Dedifferentiated amniotic fluid mesenchymal stem cell (primary cell): Measurements from ENCODE around the gene GPR146.
A peak's percentile ranks its signal among the peaks of the same experiment; 100 is the strongest.

Experiments
- DNase-seq: peaks from one replicate; pipeline ENCODE4 v3.0.0-alpha.2; 2016; ENCODE audit errors: extremely low spot score

Gene GPR146

DNA sequence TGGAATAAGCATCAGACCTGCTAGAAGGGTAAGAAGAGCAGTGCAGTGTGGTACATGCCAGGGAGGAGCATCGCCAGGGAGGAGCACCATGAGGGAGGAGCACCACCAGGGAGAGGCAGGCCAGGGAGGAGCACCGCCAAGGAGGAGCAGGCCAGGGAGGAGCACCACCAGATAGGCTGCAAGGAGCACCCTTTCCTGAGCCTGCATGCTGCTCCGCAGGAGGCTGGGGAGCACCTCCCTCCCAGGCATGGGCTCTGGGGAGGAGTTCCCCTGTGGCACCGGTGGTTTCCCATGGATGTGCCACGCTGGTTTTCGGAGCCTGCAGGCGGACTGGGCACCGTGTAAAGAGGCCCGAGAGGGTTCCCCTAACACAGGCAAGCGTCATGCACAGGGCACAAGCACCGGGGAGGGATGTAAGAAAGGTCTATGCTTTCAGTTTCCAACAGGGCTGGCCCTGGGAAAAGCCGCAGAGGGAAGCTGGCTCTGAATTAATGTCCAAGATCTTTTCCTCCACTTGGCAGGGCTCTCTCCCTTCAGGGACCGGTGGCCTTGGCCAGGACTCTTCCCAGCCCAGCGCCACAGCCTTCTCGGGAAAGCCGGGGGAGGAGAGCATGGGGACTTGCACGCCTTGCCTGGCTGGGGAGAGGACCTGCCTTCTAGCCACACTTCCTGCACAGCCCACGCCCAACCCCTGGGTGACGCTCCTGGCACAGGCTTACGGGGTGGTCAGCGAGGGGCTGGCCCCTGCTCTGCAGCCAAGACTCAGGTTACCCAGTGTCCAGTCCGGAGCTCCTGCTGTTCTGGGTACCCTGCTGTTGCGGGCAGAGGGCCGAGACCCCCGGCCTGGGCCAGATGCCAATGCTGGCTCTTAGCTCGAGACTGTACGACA lies 32.1 kb downstream of the GPR146 start:
- no peak for DNase-seq

DNA sequence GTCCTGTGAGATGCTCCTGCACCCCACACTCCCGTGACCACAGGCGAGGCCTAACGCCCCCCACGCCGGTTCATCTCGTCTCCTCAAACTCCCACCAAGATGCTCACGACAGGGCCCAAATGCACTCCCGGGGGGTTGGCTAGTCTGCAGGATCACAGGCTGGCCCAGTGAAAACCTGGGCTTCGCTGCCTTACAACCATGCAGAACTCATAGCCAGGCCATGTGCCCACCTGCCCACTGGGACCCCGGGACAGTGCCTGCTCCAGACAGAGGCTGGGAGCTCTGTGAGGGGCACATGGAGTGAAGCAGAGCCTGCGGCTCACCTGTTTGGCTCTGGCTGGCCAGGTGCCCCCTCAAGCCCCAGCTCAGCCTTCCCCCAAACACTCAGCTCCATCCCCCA lies 34.2 kb downstream of the GPR146 start:
- DNase-seq: no peak

DNA sequence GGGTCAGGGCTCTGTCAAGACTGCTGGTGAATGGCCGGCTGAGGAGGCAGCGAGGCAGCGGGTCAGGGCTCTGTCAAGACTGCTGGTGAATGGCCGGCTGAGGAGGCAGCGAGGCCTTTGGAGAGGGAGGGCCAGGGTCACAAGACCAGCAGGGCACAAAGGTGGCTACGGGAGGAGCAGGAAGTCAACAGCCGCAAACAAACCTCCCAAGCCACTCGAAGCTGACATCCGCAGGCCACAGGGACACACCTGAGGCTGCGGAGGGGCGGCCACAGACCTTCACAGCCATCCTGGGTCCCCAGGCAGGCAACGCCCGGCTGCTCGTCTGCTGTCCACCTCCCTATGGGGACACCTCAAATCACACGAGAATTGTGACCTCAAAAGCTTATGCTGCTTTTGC lies 34.6 kb downstream of the GPR146 start:
- DNase-seq: no peak

DNA sequence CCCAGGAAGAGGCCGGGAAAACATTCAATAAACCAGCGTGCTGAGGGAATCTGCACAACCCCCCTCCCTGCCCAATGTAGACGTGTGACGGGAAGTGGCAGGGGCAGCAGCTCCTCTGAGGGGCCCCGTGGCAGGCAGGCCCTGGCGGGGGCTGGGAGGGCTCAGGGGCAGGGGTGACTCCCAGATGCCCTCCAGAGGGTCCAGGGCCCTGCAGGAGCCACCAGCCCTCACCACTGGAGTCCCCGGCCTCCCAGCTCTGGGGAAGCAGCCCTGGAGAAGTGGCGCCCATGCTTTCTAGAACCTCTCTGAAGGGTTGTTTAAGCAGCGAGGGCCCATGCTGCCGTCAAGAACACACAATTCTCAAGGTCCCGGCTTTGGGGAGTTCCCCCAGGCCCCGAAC lies 35.2 kb downstream of the GPR146 start:
- no peak for DNase-seq

DNA sequence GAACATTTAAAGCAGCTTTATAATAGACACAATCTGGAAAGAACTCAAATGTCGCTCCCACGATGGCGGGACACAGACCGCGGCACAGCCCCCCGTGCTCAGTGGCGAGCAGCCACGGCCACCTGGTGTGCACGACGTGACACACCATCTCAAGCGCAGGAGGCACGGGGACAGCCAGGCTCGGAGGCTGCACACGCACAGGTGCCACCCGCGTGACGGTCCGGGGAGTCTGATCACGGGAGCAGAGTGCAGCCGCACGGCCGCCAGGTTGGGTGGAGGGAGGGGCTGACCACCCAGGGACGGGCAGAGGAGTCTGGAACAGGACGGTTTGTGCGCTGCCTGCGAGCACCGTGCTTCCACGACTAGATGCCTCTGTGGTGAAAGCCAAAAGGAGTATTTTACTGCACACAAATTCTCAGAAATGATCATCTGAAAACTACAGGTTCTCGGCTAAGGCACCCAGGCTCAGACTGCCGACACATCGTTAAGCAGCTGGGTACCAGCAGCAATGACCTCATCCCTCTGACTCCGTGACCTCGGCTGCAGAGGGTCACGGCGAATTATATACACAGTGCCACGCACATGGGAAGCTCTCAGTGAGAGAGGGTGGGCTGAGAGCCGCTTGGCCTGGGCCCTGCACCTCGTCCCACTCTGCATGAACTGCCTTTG lies 36.0 kb downstream of the GPR146 start:
- DNase-seq: no peak

DNA sequence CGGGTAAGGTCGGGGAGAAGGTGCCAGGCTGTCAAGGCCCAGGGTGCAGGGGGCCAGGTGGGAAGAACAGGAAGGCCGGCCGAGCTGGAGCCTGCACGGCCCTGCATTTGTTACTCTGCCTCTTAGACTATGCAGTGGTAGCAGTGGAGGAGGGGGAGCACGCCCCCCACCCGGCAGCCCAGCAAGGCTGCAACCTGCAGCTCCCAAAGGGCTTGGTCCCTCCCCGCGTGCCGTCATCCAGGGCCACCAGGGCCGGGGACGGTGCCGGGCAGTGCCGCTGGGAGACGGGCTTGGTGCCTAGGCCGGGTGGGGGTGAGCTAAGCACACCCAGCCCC lies 36.5 kb downstream of the GPR146 start:
- no peak for DNase-seq

DNA sequence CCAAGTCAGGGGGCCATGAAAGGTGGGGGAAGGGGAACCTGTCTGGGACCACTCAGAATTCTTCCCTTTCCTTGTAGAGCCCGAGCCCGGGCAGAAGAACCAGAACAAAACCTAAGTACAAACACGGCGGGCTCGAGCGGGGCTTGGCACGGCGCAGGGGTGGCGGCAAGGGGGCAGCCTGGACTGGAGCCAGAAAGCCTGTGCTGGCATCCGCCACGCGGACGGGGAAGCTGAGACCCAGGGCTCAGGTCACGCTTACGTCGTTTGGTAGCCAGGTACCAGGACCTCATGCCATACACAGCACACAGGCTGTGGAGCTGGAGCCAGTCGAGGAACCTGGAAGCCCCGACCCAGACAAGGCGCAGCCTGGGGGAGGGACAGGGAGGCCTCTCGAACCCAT lies 37.0 kb downstream of the GPR146 start:
- no peak for DNase-seq

DNA sequence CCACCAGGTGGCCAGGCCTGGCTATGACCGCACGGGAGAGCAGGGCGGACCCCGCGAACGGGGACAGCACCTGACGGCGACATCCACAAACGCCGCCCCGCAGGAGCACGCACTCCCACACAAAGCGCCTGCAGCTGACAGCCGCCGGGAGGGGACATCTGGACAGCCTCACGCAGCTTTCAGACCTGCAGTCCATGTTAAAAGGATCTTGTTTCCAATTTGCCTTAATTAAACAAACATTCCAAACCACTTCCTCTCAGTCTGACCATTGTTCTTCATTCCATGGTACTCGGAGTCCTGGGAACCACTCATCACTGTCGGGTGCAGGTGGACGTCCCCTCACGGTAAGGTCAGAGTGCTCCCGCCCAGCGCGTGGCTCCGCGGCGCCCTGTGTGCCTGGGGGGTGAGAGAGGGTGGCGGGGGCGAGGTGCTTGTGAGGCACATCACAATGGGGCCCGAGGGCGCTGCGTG lies 37.6 kb downstream of the GPR146 start:
- no peak for DNase-seq

DNA sequence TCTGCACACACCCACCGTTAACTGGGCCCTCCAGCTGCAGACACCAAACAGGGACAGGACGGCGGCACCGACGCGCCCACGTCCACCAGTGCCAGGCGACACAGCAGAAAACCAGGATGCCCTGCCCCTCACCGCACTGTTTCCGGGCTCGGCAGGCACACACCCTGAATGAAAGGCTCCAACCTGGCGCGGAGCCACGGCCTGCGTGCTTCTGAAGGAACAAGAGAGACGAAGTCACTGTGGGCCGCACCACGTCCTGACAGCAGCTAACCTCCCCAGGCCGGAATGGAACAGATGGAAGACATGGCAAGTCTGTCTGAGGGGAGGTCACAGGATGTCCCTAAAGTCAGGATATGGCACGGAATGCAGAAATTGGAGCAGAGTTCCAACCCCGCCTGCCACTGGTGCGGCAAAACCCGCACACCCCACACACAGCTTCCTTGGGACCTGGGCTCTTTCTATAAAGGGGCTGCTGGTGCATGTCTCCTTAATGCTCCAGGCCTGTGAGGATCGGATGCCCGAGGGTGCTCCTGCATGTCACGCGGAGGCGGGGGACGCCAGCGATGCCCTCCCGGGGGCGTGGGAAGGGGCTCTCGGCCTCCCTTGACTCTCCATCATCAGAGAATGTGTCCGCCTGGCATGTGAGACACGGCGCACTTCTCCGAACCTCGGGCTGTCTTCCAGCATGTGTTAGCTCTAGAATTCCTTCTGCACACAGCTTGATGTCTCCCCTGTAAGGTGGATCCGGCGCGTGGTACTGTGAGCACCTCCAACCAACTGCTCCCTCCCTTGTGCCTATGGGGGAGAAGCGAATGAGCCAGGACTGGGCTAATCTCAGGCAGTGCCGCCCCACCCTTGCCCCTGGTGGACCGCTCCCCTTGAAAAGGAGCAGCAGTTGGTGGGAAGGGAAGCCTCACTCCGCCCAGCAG lies 39.6 kb downstream of the GPR146 start:
- no peak for DNase-seq

DNA sequence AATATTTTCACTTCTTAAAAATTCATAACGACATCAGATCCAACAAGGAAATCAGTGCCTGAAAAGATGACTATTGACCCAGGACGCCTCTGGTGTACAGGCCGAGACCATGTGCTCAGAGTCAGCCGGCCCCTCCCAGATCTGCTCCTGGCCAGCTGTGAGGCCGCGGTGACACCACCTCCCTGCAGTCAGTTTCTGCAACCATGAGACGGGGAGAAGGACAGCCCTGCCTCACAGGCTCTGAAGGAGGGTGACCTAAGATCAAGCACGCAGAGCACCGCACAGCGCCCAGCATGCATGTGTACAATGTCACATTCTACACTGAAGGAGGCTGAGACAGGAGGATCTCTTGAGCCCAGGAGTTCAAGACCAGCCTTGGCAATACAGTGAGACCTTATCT lies 40.9 kb downstream of the GPR146 start:
- no peak for DNase-seq

DNA sequence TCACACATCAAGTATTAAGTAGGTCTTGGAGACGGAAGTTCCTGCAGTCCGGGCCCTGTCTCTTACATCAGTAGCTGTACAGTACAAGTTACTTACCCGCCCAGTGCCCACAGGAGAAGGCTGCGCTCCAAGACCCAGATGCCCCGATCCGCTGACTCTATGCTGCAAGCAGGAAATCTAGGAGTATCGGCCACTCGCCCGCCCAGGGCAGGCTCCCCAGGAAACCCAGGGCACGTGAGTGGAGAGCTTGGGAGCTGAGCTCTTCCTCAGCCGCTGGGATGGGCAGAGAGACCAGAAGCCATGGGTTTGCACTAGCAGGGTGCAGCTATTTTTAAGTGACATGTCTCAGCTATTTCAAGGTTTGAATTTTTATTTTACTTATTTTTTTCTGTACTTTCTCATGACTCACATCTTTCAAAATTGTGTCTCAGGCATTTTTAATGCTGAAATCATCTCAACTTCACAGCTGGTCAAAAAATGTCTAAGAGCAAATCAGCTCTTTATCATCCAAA lies 41.6 kb downstream of the GPR146 start:
- no peak for DNase-seq

DNA sequence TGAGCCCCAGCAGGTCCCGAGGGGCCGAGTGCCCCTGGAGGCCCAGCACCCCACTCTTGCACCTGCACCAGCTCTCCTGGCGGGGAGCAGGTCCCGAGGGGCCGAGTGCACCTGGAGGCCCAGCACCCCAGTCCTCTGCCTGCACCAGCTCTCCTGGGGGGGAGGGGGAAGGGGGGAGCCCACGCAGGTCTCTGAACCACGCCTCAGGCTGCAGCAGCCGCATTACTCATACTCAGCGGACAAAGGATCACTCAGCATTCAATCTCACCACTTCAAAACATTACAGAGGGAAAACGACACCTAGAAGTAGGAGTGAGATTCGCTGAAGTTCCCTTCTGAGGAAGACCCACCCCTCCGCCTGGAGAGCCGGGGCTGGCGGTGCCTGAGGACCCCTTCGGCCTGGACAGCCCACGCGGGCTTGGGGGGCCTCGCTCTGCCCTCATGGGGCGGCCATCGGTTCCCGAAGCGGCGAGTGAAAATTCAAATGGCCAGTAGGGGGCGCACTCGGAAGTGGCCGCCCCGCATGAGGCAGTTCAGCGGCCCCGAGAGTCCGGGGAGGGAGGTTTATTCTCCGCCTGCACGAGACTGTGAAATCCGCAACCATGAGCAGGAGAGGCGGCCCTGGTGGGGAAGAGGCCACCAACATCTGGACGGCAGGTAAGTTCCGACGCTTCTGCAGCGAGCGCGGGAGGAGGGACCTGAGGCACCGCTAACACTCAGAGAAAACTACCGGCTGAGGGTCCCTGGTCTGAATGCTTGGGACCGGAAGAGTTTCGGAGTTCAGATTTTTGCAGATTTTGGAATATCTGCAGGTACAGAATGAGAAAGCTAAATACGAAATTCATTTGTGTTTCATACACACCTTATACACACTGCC lies 42.5 kb downstream of the GPR146 start:
- DNase-seq: peak; percentile 48

DNA sequence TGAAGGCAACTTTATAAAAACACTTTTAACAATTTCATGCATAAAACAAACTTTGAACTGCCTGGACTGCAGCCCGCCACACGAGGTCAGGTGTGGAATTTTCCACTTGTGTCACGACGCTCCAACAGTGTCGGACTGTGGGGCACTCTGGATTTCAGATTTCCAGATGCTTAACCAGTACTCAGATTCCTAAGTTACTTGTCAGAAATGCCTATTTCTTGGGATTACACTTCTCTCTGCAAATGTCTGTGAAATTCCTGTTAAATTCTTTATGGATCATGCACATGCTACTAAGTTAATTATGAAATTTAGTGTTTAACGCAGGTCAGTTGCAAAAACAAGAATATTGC lies 43.1 kb downstream of the GPR146 start:
- DNase-seq: peak; percentile 36

DNA sequence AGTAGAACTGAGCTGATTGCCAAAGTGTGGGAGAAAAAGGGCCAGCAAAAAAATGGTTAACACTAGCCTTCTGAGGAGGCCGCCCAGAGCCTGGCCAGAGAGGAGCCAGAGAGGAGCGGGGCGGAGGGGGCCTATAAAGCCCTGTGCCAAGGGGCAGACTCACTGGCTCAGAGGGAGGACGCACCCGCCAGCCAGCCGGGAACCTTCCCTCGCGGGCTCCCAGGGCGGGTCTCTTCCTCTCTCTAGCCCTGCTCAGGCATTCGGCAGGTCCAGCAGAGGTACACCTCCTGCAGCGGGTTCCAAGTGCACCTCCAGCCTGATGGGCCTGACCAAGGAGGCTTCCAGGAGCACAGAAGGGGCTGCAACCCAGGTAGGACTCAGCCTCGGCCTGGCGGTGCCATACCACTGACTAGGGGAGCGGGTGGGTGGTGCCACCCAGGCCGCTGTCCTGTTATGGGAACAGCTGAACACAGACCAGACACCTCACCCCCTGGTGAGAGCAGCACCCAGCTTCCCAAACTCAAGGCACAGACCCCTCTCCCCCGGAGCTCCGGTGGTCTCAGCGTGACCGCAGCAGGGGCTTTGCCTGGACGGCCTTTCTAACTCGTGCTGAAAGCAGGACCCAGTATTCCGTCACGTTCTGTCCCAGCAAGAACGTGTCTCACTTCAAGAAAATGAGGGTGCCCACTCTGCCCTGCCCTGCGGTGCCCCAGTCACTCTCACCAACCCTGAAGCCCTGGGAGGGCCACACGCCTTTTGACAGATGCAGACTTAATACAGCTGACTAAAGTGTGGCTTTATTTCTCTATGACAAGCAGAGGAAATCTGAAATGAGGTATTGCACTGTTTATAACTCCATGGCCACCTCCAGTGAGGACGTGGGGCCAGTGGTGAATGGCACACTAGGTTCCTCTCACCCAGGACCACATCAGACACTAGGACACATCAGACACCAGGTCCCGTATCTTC lies 43.9 kb downstream of the GPR146 start, which contains the start of gene GPER1:
GPER1 (plus strand) TSS at position 162 of the 969 bp plus-strand sequence. CDS start 3,616 bp downstream, outside the sequence.
- DNase-seq: peak; percentile 40

DNA sequence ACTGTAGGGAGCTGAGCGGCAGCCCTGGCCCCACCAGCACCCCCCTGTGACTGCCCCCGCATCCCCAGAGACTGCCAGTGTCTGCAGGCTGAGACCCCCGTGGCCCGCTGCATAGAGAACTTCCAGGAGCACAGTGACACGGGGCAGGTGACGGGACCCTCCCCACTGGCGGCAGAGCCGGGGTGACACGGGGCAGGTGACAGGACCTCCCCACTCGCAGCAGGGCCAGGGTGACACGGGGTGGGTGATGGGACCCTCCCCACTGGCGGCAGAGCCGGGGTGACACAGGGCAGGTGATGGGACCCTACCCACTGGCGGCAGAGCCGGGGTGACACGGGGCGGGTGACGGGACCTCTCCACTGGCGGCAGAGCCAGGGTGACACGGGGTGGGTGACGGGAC lies 45.9 kb downstream of the GPR146 start:
- no peak for DNase-seq

DNA sequence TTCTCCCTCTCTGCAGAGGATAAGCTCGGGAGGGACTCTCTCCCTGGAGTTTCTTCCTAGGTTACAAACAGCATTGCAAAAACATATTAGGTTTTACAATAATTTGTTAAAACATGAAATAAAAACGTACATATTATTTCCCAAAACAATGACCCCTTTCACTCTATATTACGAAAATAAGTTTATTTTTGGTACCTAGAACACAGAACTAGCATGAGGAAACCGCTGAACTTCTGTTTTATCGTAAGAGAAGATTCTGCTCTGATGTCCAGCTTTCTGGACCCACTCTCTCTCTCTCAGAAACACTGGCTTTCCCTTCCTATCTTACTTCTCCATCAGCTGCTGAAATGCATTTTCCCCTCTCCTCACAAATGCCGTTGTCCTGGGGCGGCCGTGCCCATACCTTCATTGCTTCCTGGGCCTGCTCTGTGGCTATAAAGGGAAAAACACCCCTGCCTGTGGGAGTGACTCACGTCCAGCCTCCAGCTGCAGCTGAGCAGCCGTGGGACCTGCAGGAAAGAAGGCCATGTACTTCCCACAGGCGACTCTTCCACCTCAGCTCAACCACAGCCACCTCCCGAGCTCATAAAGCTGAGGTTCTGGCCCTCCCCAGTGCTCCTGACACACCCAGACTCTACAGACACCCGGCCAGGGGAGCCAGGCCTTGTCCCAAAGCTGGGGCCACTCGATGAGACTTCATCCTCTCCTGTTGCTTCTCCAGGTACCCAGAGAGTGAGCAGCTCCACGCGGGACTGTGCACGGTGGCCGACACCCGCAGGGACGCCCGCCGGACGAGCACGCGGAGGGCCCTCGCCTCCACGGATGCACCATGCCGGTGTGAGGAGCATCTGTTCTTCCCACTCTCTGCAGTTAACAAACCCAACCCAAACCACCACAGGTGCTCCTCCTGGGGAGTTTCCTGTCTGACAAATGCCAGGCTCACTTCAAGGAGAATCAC lies 46.6 kb downstream of the GPR146 start:
- no peak for DNase-seq

DNA sequence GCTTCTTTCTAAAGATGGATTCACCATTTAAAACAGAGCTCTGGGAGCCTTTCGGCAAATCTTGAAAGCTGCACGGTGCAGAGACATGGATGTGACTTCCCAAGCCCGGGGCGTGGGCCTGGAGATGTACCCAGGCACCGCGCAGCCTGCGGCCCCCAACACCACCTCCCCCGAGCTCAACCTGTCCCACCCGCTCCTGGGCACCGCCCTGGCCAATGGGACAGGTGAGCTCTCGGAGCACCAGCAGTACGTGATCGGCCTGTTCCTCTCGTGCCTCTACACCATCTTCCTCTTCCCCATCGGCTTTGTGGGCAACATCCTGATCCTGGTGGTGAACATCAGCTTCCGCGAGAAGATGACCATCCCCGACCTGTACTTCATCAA lies 47.3 kb downstream of the GPR146 start:
- DNase-seq: no peak

DNA sequence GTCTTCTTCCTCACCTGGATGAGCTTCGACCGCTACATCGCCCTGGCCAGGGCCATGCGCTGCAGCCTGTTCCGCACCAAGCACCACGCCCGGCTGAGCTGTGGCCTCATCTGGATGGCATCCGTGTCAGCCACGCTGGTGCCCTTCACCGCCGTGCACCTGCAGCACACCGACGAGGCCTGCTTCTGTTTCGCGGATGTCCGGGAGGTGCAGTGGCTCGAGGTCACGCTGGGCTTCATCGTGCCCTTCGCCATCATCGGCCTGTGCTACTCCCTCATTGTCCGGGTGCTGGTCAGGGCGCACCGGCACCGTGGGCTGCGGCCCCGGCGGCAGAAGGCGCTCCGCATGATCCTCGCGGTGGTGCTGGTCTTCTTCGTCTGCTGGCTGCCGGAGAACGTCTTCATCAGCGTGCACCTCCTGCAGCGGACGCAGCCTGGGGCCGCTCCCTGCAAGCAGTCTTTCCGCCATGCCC lies 47.9 kb downstream of the GPR146 start:
- DNase-seq: no peak
